Mesendoderm (in vitro differentiated cells): Measurements from ENCODE around the gene EMILIN1.

Experiments used
- DNase-seq: peaks from one replicate; pipeline ENCODE4 v3.0.0; 2013
- H2AK5ac ChIP-seq: 2 replicates; pipeline ENCODE4 v1.6.1; 2013; ENCODE audit warnings: low read length, inconsistent platforms
- H2BK120ac ChIP-seq: 2 replicates; pipeline ENCODE4 v1.6.1; 2013; ENCODE audit warnings: low read depth, mild to moderate bottlenecking, low read length, moderate library complexity, mixed read lengths
- H2BK15ac ChIP-seq: replicated peaks from 2 replicates; pipeline ENCODE4 v1.6.1; 2013; ENCODE audit warnings: low read depth, mild to moderate bottlenecking, moderate library complexity
- H2BK5ac ChIP-seq: 2 replicates; pipeline ENCODE4 v1.6.1; 2013; ENCODE audit warnings: low read length, inconsistent platforms
- H3K18ac ChIP-seq: 2 replicates; pipeline ENCODE4 v1.6.1; 2013; ENCODE audit warnings: mild to moderate bottlenecking, low read length, mixed read lengths
- H3K23ac ChIP-seq: one replicate; pipeline ENCODE4 v1.6.1; 2013; ENCODE audit warnings: low read length
- H3K27ac ChIP-seq: 2 replicates; pipeline ENCODE4 v1.5.1; 2013; ENCODE audit warnings: low read depth, mild to moderate bottlenecking, inconsistent platforms, low read length, moderate library complexity
- H3K27me3 ChIP-seq: 2 replicates; pipeline ENCODE4 v1.6.1; 2013; ENCODE audit warnings: low read length, control low read depth, mild to moderate bottlenecking, inconsistent platforms; ENCODE audit not compliant: insufficient read depth, poor library complexity
- H3K36me3 ChIP-seq: 2 replicates; pipeline ENCODE4 v1.6.1; 2013; ENCODE audit warnings: low read length, inconsistent platforms; ENCODE audit not compliant: control insufficient read depth, insufficient read depth
- H3K4ac ChIP-seq: one replicate; pipeline ENCODE4 v1.6.1; 2013; ENCODE audit warnings: low read depth, mild to moderate bottlenecking, low read length, moderate library complexity
- H3K4me1 ChIP-seq: 2 replicates; pipeline ENCODE4 v1.6.1; 2013; ENCODE audit warnings: low read depth, low read length, inconsistent platforms; ENCODE audit not compliant: control insufficient read depth
- H3K4me2 ChIP-seq: 2 replicates; pipeline ENCODE4 v1.6.1; 2013; ENCODE audit warnings: low read length
- H3K4me3 ChIP-seq: 2 replicates; pipeline ENCODE4 v1.5.1; 2013; ENCODE audit warnings: mild to moderate bottlenecking, low read length
- H3K56ac ChIP-seq: one replicate; pipeline ENCODE4 v1.6.1; 2013; ENCODE audit warnings: low read length
- H3K79me1 ChIP-seq: 2 replicates; pipeline ENCODE4 v1.6.1; 2013; ENCODE audit warnings: low read length, inconsistent platforms
- H3K79me2 ChIP-seq: 2 replicates; pipeline ENCODE4 v1.6.1; 2013; ENCODE audit warnings: mild to moderate bottlenecking, low read length; ENCODE audit not compliant: control insufficient read depth, insufficient read depth
- H3K9ac ChIP-seq: 2 replicates; pipeline ENCODE4 v1.6.1; 2013; ENCODE audit warnings: low read length, inconsistent platforms
- H4K5ac ChIP-seq: one replicate; pipeline ENCODE4 v1.6.1; 2013; ENCODE audit warnings: low read length
- H4K8ac ChIP-seq: one replicate; pipeline ENCODE4 v1.6.1; 2013; ENCODE audit warnings: low read depth, mild to moderate bottlenecking, control low read depth, low read length, moderate library complexity
- WGBS: extraction: QIAGEN DNeasy Blood & Tissue Kit; methylation state at CpG from one replicate; pipeline ENCODE4 v1.1.7; 2013; ENCODE audit warnings: low lambda C conversion rate, missing lambda C conversion rate; ENCODE audit not compliant: insufficient coverage; ENCODE audit errors: extremely low coverage; 5-methylcytosine and 5-hydroxymethylcytosine counted together

EMILIN1 gene

GRCh38 chr2:27042985-27043634 lies 35.3 kb upstream of the EMILIN1 start:
- no peak overlapping the region for H3K56ac ChIP-seq
- no peak overlapping the region for H3K23ac ChIP-seq
- H2BK5ac ChIP-seq: no peak overlapping the region
- H3K9ac ChIP-seq: no peak overlapping the region
- no peak overlapping the region for H3K27ac ChIP-seq
- no peak overlapping the region for H3K4me3 ChIP-seq
- WGBS: no CpG with 5 or more reads among the region's 7 CpGs
- no peak overlapping the region for H3K18ac ChIP-seq
- no peak overlapping the region for H2BK15ac ChIP-seq
- H3K4ac ChIP-seq: no peak overlapping the region
- H2AK5ac ChIP-seq: no peak overlapping the region
- H3K79me2 ChIP-seq: no peaks in the 10 kb centered on the region
- no peak overlapping the region for H2BK120ac ChIP-seq
- no peak for DNase-seq
- peaks cover 19% of the 10 kb centered on the region for H3K36me3 ChIP-seq
- H4K8ac ChIP-seq: no peak overlapping the region
- H3K79me1 ChIP-seq: no peaks in the 10 kb centered on the region
- H3K4me1 ChIP-seq: no peaks in the 10 kb centered on the region
- H3K27me3 ChIP-seq: no peaks in the 10 kb centered on the region
- no peak overlapping the region for H4K5ac ChIP-seq
- H3K4me2 ChIP-seq: no peak overlapping the region

- H3K4me2 ChIP-seq: peak overlapping the region; percentile 34
- H3K79me1 ChIP-seq: peaks cover 2% of the 10 kb centered on the region
- H4K8ac ChIP-seq: no peak overlapping the region
- H3K27ac ChIP-seq: peak overlapping the region; percentile 60
- H2BK120ac ChIP-seq: no peak overlapping the region
- peak overlapping the region; percentile 91 for H3K56ac ChIP-seq
- H4K5ac ChIP-seq: no peak overlapping the region
- H2BK5ac ChIP-seq: no peak overlapping the region
- no peak overlapping the region for H3K18ac ChIP-seq
- H3K4ac ChIP-seq: no peak overlapping the region
- H2AK5ac ChIP-seq: no peak overlapping the region
- H3K36me3 ChIP-seq: no peaks in the 10 kb centered on the region
- no CpG with 5 or more reads among the region's 52 CpGs for WGBS
- peak overlapping the region; percentile 80 for H3K9ac ChIP-seq
- H3K23ac ChIP-seq: peak overlapping the region; percentile 15
- H3K4me3 ChIP-seq: peak overlapping the region; percentile 80
- H2BK15ac ChIP-seq: no peak overlapping the region
- no peaks in the 10 kb centered on the region for H3K27me3 ChIP-seq
- DNase-seq: no peak
- peaks cover 2% of the 10 kb centered on the region for H3K4me1 ChIP-seq
- H3K79me2 ChIP-seq: no peaks in the 10 kb centered on the region
These were observed 28.8 kb upstream of the EMILIN1 start for GRCh38 chr2:27049422-27050280.

GRCh38 chr2:27050281-27050995 lies 28.0 kb upstream of the EMILIN1 start:
- Histone ChIP-seq H3K4me1 (peaks cover 2% of the 10 kb centered on the region), H2BK120ac (no peak overlapping the region), H3K56ac (peak overlapping the region; percentile 91), H3K27me3 (no peaks in the 10 kb centered on the region), H3K18ac (no peak overlapping the region), H3K27ac (peak overlapping the region; percentile 60), H3K36me3 (no peaks in the 10 kb centered on the region), H3K9ac (peak overlapping the region; percentile 80), H3K4ac (no peak overlapping the region), H3K79me2 (no peaks in the 10 kb centered on the region), H2BK15ac (no peak overlapping the region), H3K79me1 (peaks cover 2% of the 10 kb centered on the region), H3K23ac (peak overlapping the region; percentile 15), H2BK5ac (no peak overlapping the region), H4K5ac (no peak overlapping the region), H3K4me3 (peak overlapping the region; percentile 80), H3K4me2 (peak overlapping the region; percentile 92), H4K8ac (no peak overlapping the region), H2AK5ac (no peak overlapping the region)
- no CpG with 5 or more reads among the region's 48 CpGs for WGBS
- peak; percentile 97 for DNase-seq

- WGBS: no CpG with 5 or more reads among the region's 67 CpGs
- H2BK15ac ChIP-seq: no peak within 1 kb of the TSS
These were observed 27.2 kb upstream of the EMILIN1 start, which contains the start of gene AGBL5 for GRCh38 chr2:27050996-27051901. AGBL5 (plus strand) TSS chr2:27051668; CDS start chr2:27052959, 1,291 bp downstream.

More at GRCh38 chr2:27050996-27051901, 27.2 kb upstream of the EMILIN1 start, which contains the start of gene AGBL5:
- peak within 1 kb of the TSS; percentile 80 for H3K9ac ChIP-seq
- peaks cover 2% of the 10 kb centered on the region for H3K79me1 ChIP-seq
- H3K79me2 ChIP-seq: no peaks in the 10 kb centered on the region
- H4K5ac ChIP-seq: no peak within 1 kb of the TSS
- H3K27me3 ChIP-seq: no peaks in the 10 kb centered on the region
- H3K4me1 ChIP-seq: peaks cover 2% of the 10 kb centered on the region
- H3K4me3 ChIP-seq: peak within 1 kb of the TSS; percentile 81
- H3K27ac ChIP-seq: peak within 1 kb of the TSS; percentile 60
- H3K4ac ChIP-seq: no peak within 1 kb of the TSS
- peak within 1 kb of the TSS; percentile 97 for H3K4me2 ChIP-seq
- no peak within 1 kb of the TSS for H4K8ac ChIP-seq
- H3K56ac ChIP-seq: peak within 1 kb of the TSS; percentile 91
- no peak within 1 kb of the TSS for H2BK120ac ChIP-seq
- peak within 1 kb of the TSS; percentile 49 for H2AK5ac ChIP-seq
- peaks cover 2% of the 10 kb centered on the region for H3K36me3 ChIP-seq
- peak; percentile 97 for DNase-seq
- no peak within 1 kb of the TSS for H2BK5ac ChIP-seq
- peak within 1 kb of the TSS; percentile 51 for H3K18ac ChIP-seq
- H3K23ac ChIP-seq: no peak within 1 kb of the TSS
